ENCODE results near the gene PAK2. TPM values are rescaled to one million over a fixed set of nuclear protein-coding genes. Genes with fewer than 3 reads are reported as not detected.

Gene PAK2
- total RNA-seq, 1 donor from 2014 or later = 53.6 TPM

Small RNA genes within 50 kb of the gene (small RNA-seq; reads per million reads assigned to genes)
- not detected for gene RNU4-89P
- gene RNU6-42P = not detected
- not detected for gene RNU6-646P

Other genes starting within 250 kb of the PAK2 start
- gene RNF168, start 236.1 kb upstream of the PAK2 start, total RNA-seq (ENCODE audit: low replicate concordance) = 23.8 and 25.1 TPM in 2 replicates
- not detected in 2 replicates for gene SMCO1, start 224.5 kb upstream of the PAK2 start, total RNA-seq (ENCODE audit: low replicate concordance)
- 9.3 and 9.7 TPM in 2 replicates for gene WDR53, start 171.3 kb upstream of the PAK2 start, total RNA-seq (ENCODE audit: low replicate concordance)
- 14.4 and 23.1 TPM in 2 replicates for gene FBXO45, start 171.2 kb upstream of the PAK2 start, total RNA-seq (ENCODE audit: low replicate concordance)
- 0.58 and 1.7 TPM in 2 replicates for gene NRROS, start 100.2 kb upstream of the PAK2 start, total RNA-seq (ENCODE audit: low replicate concordance)
- gene CEP19, start 27.6 kb upstream of the PAK2 start, total RNA-seq (ENCODE audit: low replicate concordance) = 7.0 and 7.7 TPM in 2 replicates
- gene PIGX, start 27.5 kb upstream of the PAK2 start, total RNA-seq (ENCODE audit: low replicate concordance) = 35.5 and 61.4 TPM in 2 replicates
- 42.7 and 46.1 TPM in 2 replicates for gene SENP5, start 128.1 kb downstream of the PAK2 start, total RNA-seq (ENCODE audit: low replicate concordance)
- gene NCBP2, start 202.7 kb downstream of the PAK2 start, total RNA-seq (ENCODE audit: low replicate concordance) = 68.4 and 80.8 TPM in 2 replicates
- 1.2 TPM in 1 of 2 replicates, not detected in the other for gene PIGZ, start 229.0 kb downstream of the PAK2 start, total RNA-seq (ENCODE audit: low replicate concordance)

Data from neural progenitor cell (in vitro differentiated cells).